NCI-H748 (cell line): ENCODE data around the gene PCDHGA1.

ENCODE experiments used
- DNase-seq: peaks from one replicate; lab custom pipeline; 2025; ENCODE audit not compliant: unreplicated experiment; lab: John Stamatoyannopoulos, UW

Gene PCDHGA1

GRCh38 chr5:141439411-141440141, 109.3 kb downstream of the PCDHGA1 start:
- no peak for DNase-seq

GRCh38 chr5:141440341-141440740, 110.0 kb downstream of the PCDHGA1 start:
- no peak for DNase-seq

GRCh38 chr5:141441571-141442170, 111.4 kb downstream of the PCDHGA1 start:
- no peak for DNase-seq

GRCh38 chr5:141465351-141465750, 135.0 kb downstream of the PCDHGA1 start:
- no peak for DNase-seq

- peak; percentile 84 for DNase-seq
These were observed 145.4 kb downstream of the PCDHGA1 start, which contains the start of gene PCDHGC3 for GRCh38 chr5:141475625-141476131. Gene PCDHGC3, plus strand, starts transcription at chr5:141475966. Its CDS starts 151 bp downstream, at chr5:141476117.

- DNase-seq = no peak
These were observed 146.0 kb downstream of the PCDHGA1 start for GRCh38 chr5:141476132-141476911.

- no peak for DNase-seq
These were observed 146.8 kb downstream of the PCDHGA1 start for GRCh38 chr5:141477044-141477575.

GRCh38 chr5:141477815-141478214, 147.5 kb downstream of the PCDHGA1 start:
- no peak for DNase-seq

GRCh38 chr5:141478321-141478945, 148.1 kb downstream of the PCDHGA1 start:
- no peak for DNase-seq

GRCh38 chr5:141479776-141480175, 149.5 kb downstream of the PCDHGA1 start:
- no peak for DNase-seq

GRCh38 chr5:141483902-141484301, 153.6 kb downstream of the PCDHGA1 start:
- DNase-seq = no peak

GRCh38 chr5:141484310-141484640, 154.0 kb downstream of the PCDHGA1 start:
- no peak for DNase-seq

- DNase-seq = no peak
These were observed 154.5 kb downstream of the PCDHGA1 start, which contains the start of gene PCDHGC4 for GRCh38 chr5:141484641-141485311. Gene PCDHGC4, plus strand, starts transcription at chr5:141485030. Its CDS starts 144 bp downstream, at chr5:141485174.

GRCh38 chr5:141485321-141486055, 155.2 kb downstream of the PCDHGA1 start:
- no peak for DNase-seq

- DNase-seq = no peak
These were observed 155.8 kb downstream of the PCDHGA1 start for GRCh38 chr5:141486091-141486490.

- no peak for DNase-seq
These were observed 156.8 kb downstream of the PCDHGA1 start for GRCh38 chr5:141487131-141487530.

GRCh38 chr5:141488591-141489561, 158.6 kb downstream of the PCDHGA1 start, which contains the start of gene PCDHGC5:
Gene PCDHGC5, plus strand, starts transcription at chr5:141489081. Its CDS starts 160 bp downstream, at chr5:141489241.
- no peak for DNase-seq

GRCh38 chr5:141489841-141490240, 159.5 kb downstream of the PCDHGA1 start:
- no peak for DNase-seq
